GM13976 (cell line): ENCODE results near the gene KIAA1755.

Experiments
- DNase-seq: peaks from one replicate; pipeline ENCODE4 v3.0.0; 2012; ENCODE audit warnings: low spot score
- CTCF ChIP-seq: IDR thresholded peaks from 2 replicates; pipeline ENCODE4 v1.5.1; 2012; ENCODE audit warnings: borderline replicate concordance, mild to moderate bottlenecking; ENCODE audit not compliant: insufficient read depth; ENCODE audit errors: extremely low read depth, missing control alignments, control extremely low read depth
- in situ Hi-C: fragments of 300-500 bp; cut with MboI; formaldehyde crosslinking; loops from one replicate; pipeline ENCODE4 v1.12.0; 2022; ENCODE audit warnings: low sequenced_read_pairs, mixed read lengths, inconsistent platforms; ENCODE audit not compliant: unreplicated experiment

The KIAA1755 gene

GRCh38 chr20:38267296-38267695, 6.8 kb upstream of the KIAA1755 start:
- no peak for DNase-seq
- in situ Hi-C loops, result no loop called here
- no peak for TF ChIP-seq CTCF

GRCh38 chr20:38266426-38266825, 5.9 kb upstream of the KIAA1755 start:
- no peak for DNase-seq
- in situ Hi-C loops, result no loop called here
- TF ChIP-seq CTCF, result no peak

GRCh38 chr20:38262931-38263330, 2.4 kb upstream of the KIAA1755 start:
- no peak for DNase-seq
- no peak for TF ChIP-seq CTCF
- in situ Hi-C loops, result no loop called here

- in situ Hi-C loops, result no loop called here
- DNase-seq, result no peak
- no peak for TF ChIP-seq CTCF
Measured at GRCh38 chr20:38261054-38261390, 487 bp upstream of the KIAA1755 start.

GRCh38 chr20:38260025-38260377, 534 bp downstream of the KIAA1755 start:
- in situ Hi-C loops, result no loop called here
- TF ChIP-seq CTCF, result no peak
- no peak for DNase-seq

GRCh38 chr20:38258545-38259215, 1.9 kb downstream of the KIAA1755 start:
- DNase-seq, result no peak
- no peak for TF ChIP-seq CTCF
- in situ Hi-C loops, result no loop called here

GRCh38 chr20:38256966-38257365, 3.6 kb downstream of the KIAA1755 start:
- in situ Hi-C loops, result no loop called here
- DNase-seq, result no peak
- no peak for TF ChIP-seq CTCF
